HepG2 (cell line): ENCODE data around the gene SENP5. TPM values are rescaled to one million over a fixed set of nuclear protein-coding genes. Genes with fewer than 3 reads are reported as not detected.

Experiments
- ARNT2 ChIP-seq: sonication (generic); formaldehyde crosslinking; IDR thresholded peaks from 2 replicates; pipeline ENCODE4 v1.8.0; 2022; ENCODE audit warnings: mild to moderate bottlenecking, low read depth, missing genetic modification reagents, moderate library complexity
- ATF5 ChIP-seq: sonication (generic); formaldehyde crosslinking; IDR thresholded peaks from 2 replicates; pipeline ENCODE4 v1.4.0; 2020; ENCODE audit warnings: mild to moderate bottlenecking, low read depth, missing genetic modification reagents
- BATF2 ChIP-seq: sonication (generic); formaldehyde crosslinking; IDR thresholded peaks from 2 replicates; pipeline ENCODE4 v1.8.0; 2022; ENCODE audit warnings: mild to moderate bottlenecking, missing genetic modification reagents, moderate library complexity
- FIP1L1 ChIP-seq: fragments of 200-400 bp; formaldehyde crosslinking; IDR thresholded peaks from 2 replicates; pipeline ENCODE4 v1.6.1; 2018; ENCODE audit warnings: low read depth, mild to moderate bottlenecking, low read length, moderate library complexity, borderline replicate concordance; ENCODE audit not compliant: insufficient read depth
- MAFF ChIP-seq: IDR thresholded peaks from 2 replicates; pipeline ENCODE4 v1.6.1; 2011; ENCODE audit warnings: low read depth, low read length, improper control_type of control experiment
- MAFK ChIP-seq, 2 experiments: IDR thresholded peaks in 1 of 2; conservative IDR thresholded peaks in 1 of 2; 2 replicates each; pipeline ENCODE4 v1.6.1; 2011; ENCODE audit warnings: improper control_type of control experiment in 2 of 2, low read length in 2 of 2
- NFRKB ChIP-seq: fragments of 450-650 bp; IDR thresholded peaks from 2 replicates; pipeline ENCODE4 v1.6.1; 2017
- PAX8 ChIP-seq: sonication (generic); formaldehyde crosslinking; IDR thresholded peaks from 2 replicates; pipeline ENCODE4 v1.8.0; 2022; ENCODE audit warnings: mild to moderate bottlenecking, missing genetic modification reagents, borderline replicate concordance
- PHB2 ChIP-seq: fragments of 450-650 bp; IDR thresholded peaks from 2 replicates; pipeline ENCODE4 v1.6.1; 2018; ENCODE audit not compliant: partially characterized antibody
- RFXANK ChIP-seq: IDR thresholded peaks from 2 replicates; pipeline ENCODE4 v1.6.1; 2016
- RXRA ChIP-seq: sonication (generic); formaldehyde crosslinking; IDR thresholded peaks from 2 replicates; pipeline ENCODE4 v1.5.1; 2020; ENCODE audit warnings: missing genetic modification reagents
- ZBTB40 ChIP-seq, 2 experiments: fragments of 450-650 bp in 1 of 2; sonication (generic) in 1 of 2; formaldehyde crosslinking in 1 of 2; IDR thresholded peaks; 2 replicates each; pipeline versions ENCODE4 v1.6.1 to v1.8.0; 2016 to 2022; ENCODE audit warnings: antibody characterized with exemption in 1 of 2, mild to moderate bottlenecking in 1 of 2, missing genetic modification reagents in 1 of 2
- ZMYM3 ChIP-seq: sonication (generic); formaldehyde crosslinking; IDR thresholded peaks from 2 replicates; pipeline ENCODE4 v1.5.1; 2020; ENCODE audit warnings: mild to moderate bottlenecking, missing genetic modification reagents
- ZNF678 ChIP-seq: sonication (generic); formaldehyde crosslinking; IDR thresholded peaks from 2 replicates; pipeline ENCODE4 v1.4.0; 2020; ENCODE audit warnings: mild to moderate bottlenecking, missing genetic modification reagents
- ZNF740 ChIP-seq: sonication (generic); formaldehyde crosslinking; IDR thresholded peaks from 2 replicates; pipeline ENCODE4 v1.4.0; 2020; ENCODE audit warnings: missing genetic modification reagents
- ZNF800 ChIP-seq: sonication (generic); formaldehyde crosslinking; IDR thresholded peaks from 2 replicates; pipeline ENCODE4 v1.4.0; 2020; ENCODE audit warnings: missing genetic modification reagents
- polyA plus RNA-seq, 8 experiments: library from polyadenylated mRNA; depleted of rRNA in 3 of 8; stranded (reverse) in 7 of 8; unstranded in 1 of 8; fragments of >200 nt; fragmentation: Illumina TruSeq in 4 of 8; extraction: Trizol in 4 of 8; gene quantifications; 2 replicates each; pipeline versions ENCODE4 v1.2.1 to v1.2.3, GENCODE V29; 2011 to 2016; ENCODE audit warnings: low read depth in 4 of 8, missing spikeins in 1 of 8, mixed read lengths in 1 of 8; ENCODE audit not compliant: insufficient read depth in 1 of 8
- total RNA-seq, 5 experiments: library from RNA; depleted of rRNA; stranded (reverse); fragments of >200 nt; fragmentation: Illumina TruSeq; extraction: Trizol; gene quantifications; 2 replicates each; pipeline ENCODE4 v1.2.3, GENCODE V29; 2016; ENCODE audit warnings: low read depth in 1 of 5

Gene SENP5
- total and polyA plus RNA-seq, 2 of the 13 experiments (the other 11 are each of a cell fraction or from before 2014, with no cell fraction given): 17.6 to 30.9 TPM

- TF ChIP-seq ZNF800 (CRISPR knock-in tag) (no peak), ZNF740 (CRISPR knock-in tag) (no peak), PAX8 (no peak), ZNF678 (CRISPR knock-in tag) (no peak), ATF5 (CRISPR knock-in tag) (no peak), FIP1L1 (no peak), RFXANK (CRISPR knock-in tag) (no peak), NFRKB (no peak), ZBTB40 (IDR thresholded peaks at IDR 0.05) (no peak), ZBTB40 (CRISPR knock-in tag; IDR thresholded peaks at IDR 0.05) (no peak), MAFF (no peak), MAFK (conservative IDR thresholded peaks at IDR 0.05 in 1 of 2, IDR thresholded peaks at IDR 0.05 in 1 of 2; ENCODE audit: low read length in 2 of 2) (no peak), ARNT2 (CRISPR knock-in tag) (no peak), PHB2 (no peak), ZMYM3 (CRISPR knock-in tag) (peak; percentile 59; the same call in 1 of the 2 replicates), RXRA (CRISPR knock-in tag) (0 out of 2 replicates have a peak, but pooled peaks have one; percentile 51), BATF2 (CRISPR knock-in tag) (no peak)
These were observed 80.9 kb downstream of the SENP5 start (continued) for GRCh38 chr3:196948442-196949284.
